ENCODE measurements around the gene NARF.
"Not testable (repeated sequence)": the region's sequence is repeated elsewhere in the genome, so short reads cannot be mapped to it uniquely, and the experiment has no call there.

The NARF gene

DNA sequence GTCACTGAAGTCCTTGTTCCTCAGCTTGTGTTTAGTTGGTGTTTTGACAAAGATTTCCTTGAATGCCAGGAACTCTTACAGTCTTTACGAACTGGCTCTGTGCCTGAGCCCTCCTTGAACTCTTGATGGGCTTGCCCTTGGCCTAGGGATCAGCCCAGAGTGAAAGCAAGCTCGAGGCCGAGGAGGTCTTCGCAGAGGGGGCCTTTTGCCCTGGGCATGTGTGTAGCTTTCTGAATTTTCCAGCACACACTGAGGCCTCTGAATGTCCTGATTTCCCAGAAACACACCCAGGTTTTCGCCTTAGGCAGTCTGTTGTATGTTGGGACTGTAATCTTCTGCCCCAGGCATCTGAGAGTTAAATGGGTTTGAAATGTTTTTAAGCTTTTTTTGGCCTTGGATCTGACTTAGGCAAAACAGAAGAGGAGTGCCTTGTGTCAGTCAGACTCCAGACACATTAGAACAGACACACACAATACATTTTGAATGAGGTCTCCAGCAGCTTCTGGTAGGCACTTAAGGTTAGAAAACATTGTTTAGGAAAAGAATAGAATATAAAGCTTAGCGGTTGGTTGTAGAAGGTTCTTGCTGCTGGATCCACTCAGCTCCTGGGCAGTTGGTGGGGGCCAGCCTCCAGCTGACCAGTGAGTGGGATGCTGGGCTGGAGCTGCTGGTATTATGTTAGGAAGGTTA, 78.1 kb downstream of the NARF start:
- DNase-seq (ENCODE audit: low spot score): no peak

GRCh38 chr17:82537228-82537627, 78.7 kb downstream of the NARF start:
- DNase-seq (ENCODE audit: low spot score): not testable (repeated sequence)

DNA sequence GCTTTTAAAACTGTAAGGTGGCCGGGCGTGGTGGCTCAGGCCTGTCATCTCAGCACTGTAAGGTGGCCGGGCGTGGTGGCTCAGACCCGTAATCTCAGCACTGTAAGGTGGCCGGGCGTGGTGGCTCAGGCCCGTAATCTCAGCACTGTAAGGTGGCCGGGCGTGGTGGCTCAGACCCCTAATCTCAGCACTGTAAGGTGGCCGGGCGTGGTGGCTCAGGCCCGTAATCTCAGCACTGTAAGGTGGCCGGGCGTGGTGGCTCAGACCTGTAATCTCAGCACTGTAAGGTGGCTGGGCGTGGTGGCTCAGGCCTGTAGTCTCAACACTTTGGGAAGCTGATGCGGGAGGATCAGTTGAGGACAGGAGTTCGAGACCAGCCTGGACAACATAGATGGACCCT, 80.5 kb downstream of the NARF start:
- DNase-seq (ENCODE audit: low spot score): not testable (repeated sequence)

Measured in CD4-positive, alpha-beta T cell treated with Interleukin-6 at 100 ng/mL for 8 hours (primary cell).